Measurements from ENCODE around the gene CGB7. TPM values are rescaled to one million over a fixed set of nuclear protein-coding genes. Genes with fewer than 3 reads are reported as not detected.
"Not testable (repeated sequence)": the region's sequence is repeated elsewhere in the genome, so short reads cannot be mapped to it uniquely, and the experiment has no call there.

CGB7 gene
- total RNA-seq, 1 donor from 2014 or later: not detected

- no peak for DNase-seq (ENCODE audit: low spot score)
- Mint-ChIP-seq H3K36me3 (ENCODE audit: low read depth, unreplicated experiment) (peaks cover 2% of the 10 kb centered on the region), H3K27me3 (ENCODE audit: unreplicated experiment) (peaks cover 15% of the 10 kb centered on the region), H3K4me3 (ENCODE audit: unreplicated experiment) (peak overlapping the region; percentile 47), H3K9me3 (ENCODE audit: unreplicated experiment) (no peaks in the 10 kb centered on the region), H3K4me1 (ENCODE audit: unreplicated experiment) (peaks cover 2% of the 10 kb centered on the region), H3K27ac (ENCODE audit: unreplicated experiment) (no peak overlapping the region)
- no peak for TF ChIP-seq CTCF (IDR thresholded peaks at IDR 0.05; ENCODE audit: unreplicated experiment)
Observed at GRCh38 chr19:49064029-49064629, 6.6 kb upstream of the CGB7 start.

- Mint-ChIP-seq H3K27ac (ENCODE audit: unreplicated experiment) (no peak overlapping the region), H3K27me3 (ENCODE audit: unreplicated experiment) (peaks cover 25% of the 10 kb centered on the region), H3K4me3 (ENCODE audit: unreplicated experiment) (no peak overlapping the region), H3K4me1 (ENCODE audit: unreplicated experiment) (peaks cover 9% of the 10 kb centered on the region), H3K36me3 (ENCODE audit: low read depth, unreplicated experiment) (no peaks in the 10 kb centered on the region), H3K9me3 (ENCODE audit: unreplicated experiment) (no peaks in the 10 kb centered on the region)
- no peak for DNase-seq (ENCODE audit: low spot score)
- no peak for TF ChIP-seq CTCF (IDR thresholded peaks at IDR 0.05; ENCODE audit: unreplicated experiment)
Observed at GRCh38 chr19:49061445-49061844, 3.9 kb upstream of the CGB7 start.

GRCh38 chr19:49061000-49061399 is 3.5 kb upstream of the CGB7 start:
- Mint-ChIP-seq H3K4me3 (ENCODE audit: unreplicated experiment) (no peak overlapping the region), H3K9me3 (ENCODE audit: unreplicated experiment) (no peaks in the 10 kb centered on the region), H3K4me1 (ENCODE audit: unreplicated experiment) (peaks cover 9% of the 10 kb centered on the region), H3K27ac (ENCODE audit: unreplicated experiment) (no peak overlapping the region), H3K36me3 (ENCODE audit: low read depth, unreplicated experiment) (no peaks in the 10 kb centered on the region), H3K27me3 (ENCODE audit: unreplicated experiment) (peaks cover 23% of the 10 kb centered on the region)
- no peak for DNase-seq (ENCODE audit: low spot score)
- TF ChIP-seq CTCF (IDR thresholded peaks at IDR 0.05; ENCODE audit: unreplicated experiment): no peak

GRCh38 chr19:49059053-49059452 is 1.5 kb upstream of the CGB7 start:
- DNase-seq (ENCODE audit: low spot score): no peak
- H3K27ac Mint-ChIP-seq (ENCODE audit: unreplicated experiment): no peak overlapping the region
- H3K9me3 Mint-ChIP-seq (ENCODE audit: unreplicated experiment): no peaks in the 10 kb centered on the region
- H3K36me3 Mint-ChIP-seq (ENCODE audit: low read depth, unreplicated experiment): no peaks in the 10 kb centered on the region
- peaks cover 23% of the 10 kb centered on the region for H3K27me3 Mint-ChIP-seq (ENCODE audit: unreplicated experiment)
- H3K4me3 Mint-ChIP-seq (ENCODE audit: unreplicated experiment): peak overlapping the region; percentile 10
- peaks cover 8% of the 10 kb centered on the region for H3K4me1 Mint-ChIP-seq (ENCODE audit: unreplicated experiment)
- TF ChIP-seq CTCF (IDR thresholded peaks at IDR 0.05; ENCODE audit: unreplicated experiment): no peak

GRCh38 chr19:49058562-49058961 is 1.0 kb upstream of the CGB7 start:
- H3K27ac Mint-ChIP-seq (ENCODE audit: unreplicated experiment): no peak overlapping the region
- peaks cover 26% of the 10 kb centered on the region for H3K27me3 Mint-ChIP-seq (ENCODE audit: unreplicated experiment)
- peaks cover 8% of the 10 kb centered on the region for H3K4me1 Mint-ChIP-seq (ENCODE audit: unreplicated experiment)
- DNase-seq (ENCODE audit: low spot score): no peak
- H3K9me3 Mint-ChIP-seq (ENCODE audit: unreplicated experiment): no peaks in the 10 kb centered on the region
- H3K36me3 Mint-ChIP-seq (ENCODE audit: low read depth, unreplicated experiment): no peaks in the 10 kb centered on the region
- TF ChIP-seq CTCF (IDR thresholded peaks at IDR 0.05; ENCODE audit: unreplicated experiment): no peak
- no peak overlapping the region for H3K4me3 Mint-ChIP-seq (ENCODE audit: unreplicated experiment)

GRCh38 chr19:49056902-49057596 is 500 bp downstream of the CGB7 start:
- H3K36me3 Mint-ChIP-seq (ENCODE audit: low read depth, unreplicated experiment); H3K4me1 Mint-ChIP-seq (ENCODE audit: unreplicated experiment); DNase-seq (ENCODE audit: low spot score); H3K27ac Mint-ChIP-seq (ENCODE audit: unreplicated experiment); H3K9me3 Mint-ChIP-seq (ENCODE audit: unreplicated experiment): not testable (repeated sequence)
- peak overlapping the region; percentile 63 for H3K4me3 Mint-ChIP-seq (ENCODE audit: unreplicated experiment)
- H3K27me3 Mint-ChIP-seq (ENCODE audit: unreplicated experiment): peaks cover 25% of the 10 kb centered on the region

Data from endothelial cell (in vitro differentiated cells).